HG02938 (cell line): ENCODE data around the gene SHISA5.
"Not testable (repeated sequence)": the region's sequence is repeated elsewhere in the genome, so short reads cannot be mapped to it uniquely, and the experiment has no call there.

Experiments used
- ATAC-seq: cut with Tn5 transposase; IDR thresholded peaks from one replicate; pipeline ENCODE4 v1.9.1; 2021; ENCODE audit warnings: mild to moderate bottlenecking, moderate library complexity; ENCODE audit not compliant: unreplicated experiment

The SHISA5 gene

DNA sequence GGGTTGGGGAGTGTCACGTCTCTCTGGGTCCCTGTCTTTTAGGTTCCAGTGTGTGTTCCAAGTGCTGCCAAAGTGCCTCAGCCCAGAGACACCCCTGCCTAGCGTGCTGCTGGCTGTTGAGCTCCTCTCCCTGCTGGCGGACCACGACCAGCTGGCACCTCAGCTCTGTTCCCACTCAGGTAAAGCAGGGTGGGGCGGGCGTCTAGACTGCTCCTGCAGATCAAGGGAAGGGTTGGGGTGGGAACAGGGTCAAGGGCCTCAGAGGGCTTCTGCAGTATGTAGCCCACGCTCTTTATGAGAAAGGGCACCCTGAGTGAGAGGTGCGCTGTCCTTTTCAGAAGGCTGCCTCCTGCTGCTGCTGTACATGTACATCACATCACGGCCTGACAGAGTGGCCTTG, 40.3 kb downstream of the SHISA5 start:
- no peak for ATAC-seq

DNA sequence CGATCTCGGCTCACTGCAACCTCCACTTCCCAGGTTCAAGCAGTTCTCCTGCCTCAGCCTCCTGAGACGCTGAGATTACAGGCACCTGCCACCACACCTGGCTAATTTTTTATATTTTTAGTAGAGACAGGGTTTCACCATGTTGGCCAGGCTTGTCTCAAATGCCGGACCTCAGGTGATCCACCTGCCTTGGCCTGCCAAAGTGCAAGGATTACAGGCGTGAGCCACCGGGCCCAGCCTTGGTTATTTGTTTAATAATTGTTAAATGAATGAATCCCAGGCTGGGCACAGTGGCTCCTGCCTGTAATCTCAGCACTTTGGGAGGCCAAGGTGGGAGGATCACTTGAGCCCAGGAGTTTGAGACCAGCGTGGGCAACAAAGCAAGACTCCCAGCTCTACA, 42.2 kb downstream of the SHISA5 start:
- not testable (repeated sequence) for ATAC-seq

DNA sequence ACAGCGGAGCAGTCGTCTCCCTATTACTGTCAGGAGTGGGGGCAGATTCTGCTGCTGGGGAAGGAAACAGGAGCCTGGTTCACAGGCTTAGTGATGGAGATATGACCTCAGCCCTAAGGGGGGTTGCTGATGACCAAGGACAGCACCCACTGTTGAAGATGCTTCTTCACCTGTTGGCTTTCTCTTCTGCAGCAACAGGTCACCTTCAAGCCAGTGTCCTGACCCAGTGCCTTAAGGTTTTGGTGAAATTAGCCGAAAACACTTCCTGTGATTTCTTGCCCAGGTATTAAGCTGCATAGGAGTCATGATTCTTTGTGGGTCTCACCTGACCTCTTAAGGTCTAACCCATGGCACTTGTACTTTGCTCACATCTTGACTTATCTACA, 43.5 kb downstream of the SHISA5 start:
- ATAC-seq = no peak

DNA sequence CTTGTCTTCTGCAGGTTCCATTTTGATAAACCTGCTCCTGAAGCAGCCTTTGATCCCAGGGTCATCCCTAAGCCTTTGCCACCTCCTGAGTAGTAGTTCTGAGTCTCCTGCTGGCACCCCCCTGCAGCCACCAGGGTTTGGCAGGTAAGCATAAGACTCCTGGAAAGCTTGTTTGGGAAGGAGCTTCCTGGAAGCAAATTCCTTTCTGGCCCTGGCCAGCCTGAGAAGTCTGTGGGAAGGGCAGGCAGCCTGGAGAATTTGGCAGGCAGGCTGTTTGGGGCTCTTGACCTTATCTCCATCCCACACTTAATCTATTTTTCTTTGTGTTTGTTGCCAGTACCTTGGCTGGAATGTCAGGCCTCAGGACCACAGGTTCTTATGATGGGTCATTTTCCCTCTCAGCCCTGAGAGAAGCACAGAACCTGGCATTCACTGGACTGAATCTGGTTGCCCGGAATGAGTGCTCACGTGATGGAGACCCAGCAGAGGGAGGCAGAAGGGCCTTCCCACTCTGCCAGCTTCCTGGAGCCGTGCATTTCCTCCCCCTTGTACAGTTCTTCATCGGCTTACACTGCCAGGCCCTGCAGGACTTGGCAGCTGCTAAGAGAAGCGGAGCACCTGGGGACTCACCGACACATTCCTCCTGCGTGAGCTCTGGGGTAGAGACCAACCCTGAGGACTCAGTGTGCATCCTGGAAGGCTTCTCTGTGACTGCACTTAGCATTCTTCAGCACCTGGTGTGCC, 44.0 kb downstream of the SHISA5 start:
- ATAC-seq = no peak

DNA sequence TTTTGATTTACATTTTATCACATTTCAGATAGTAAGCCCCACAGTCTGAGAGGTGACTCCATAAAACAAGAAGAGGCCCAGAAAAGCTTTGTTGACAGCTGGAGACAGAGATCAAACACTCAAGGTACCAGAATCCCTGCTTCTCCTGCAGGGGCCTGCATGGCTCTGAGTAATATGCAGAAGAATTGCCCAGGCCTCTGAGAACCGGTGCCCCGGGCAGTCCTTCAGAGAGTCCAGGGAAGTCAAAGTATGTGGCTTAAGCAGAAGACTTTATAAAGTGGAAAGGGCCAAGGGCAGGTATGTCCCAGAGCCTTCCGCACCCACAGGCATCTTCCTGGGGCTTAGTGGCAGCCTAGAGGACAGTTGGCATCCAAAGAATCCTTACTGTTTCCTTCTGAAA, 44.6 kb downstream of the SHISA5 start:
- no peak for ATAC-seq

DNA sequence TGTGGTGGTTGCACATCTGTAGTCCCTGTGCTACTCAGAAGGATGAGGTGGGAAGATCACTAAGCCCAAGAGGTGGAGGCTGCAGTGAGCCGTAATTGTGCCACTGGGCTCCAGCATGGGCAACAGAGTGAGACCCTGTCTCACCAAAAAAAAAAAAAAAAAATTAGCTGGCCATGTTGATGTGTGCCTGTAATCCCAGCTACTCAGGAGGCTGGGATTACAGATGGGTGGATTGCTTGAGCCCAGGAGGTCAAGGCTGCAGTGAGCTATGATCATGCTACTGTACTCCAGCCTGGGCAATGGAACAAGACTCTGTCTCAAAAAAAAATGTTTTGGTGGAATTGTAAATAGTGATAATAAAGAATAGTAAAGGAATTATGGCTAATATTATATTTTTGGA, 47.5 kb downstream of the SHISA5 start:
- no peak for ATAC-seq

DNA sequence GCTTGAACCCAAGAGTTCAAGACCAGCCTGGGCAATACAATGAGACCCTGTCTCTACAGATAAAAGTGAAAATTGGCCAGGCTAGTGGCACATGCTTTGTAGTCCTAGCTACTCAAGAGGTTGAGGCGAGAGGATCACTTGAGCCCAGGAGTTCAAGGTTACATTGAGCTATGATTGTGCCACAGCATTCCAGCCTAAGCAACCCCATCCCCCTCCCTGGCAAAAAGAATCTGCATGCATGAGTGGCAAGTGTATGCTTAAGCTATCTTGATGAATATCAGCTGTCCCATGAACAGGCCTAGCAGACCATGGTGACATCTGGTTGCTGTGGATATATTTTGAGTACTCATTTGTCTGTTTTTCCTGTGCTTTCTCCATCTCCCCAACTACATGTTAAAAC, 52.7 kb downstream of the SHISA5 start:
- ATAC-seq = no peak

DNA sequence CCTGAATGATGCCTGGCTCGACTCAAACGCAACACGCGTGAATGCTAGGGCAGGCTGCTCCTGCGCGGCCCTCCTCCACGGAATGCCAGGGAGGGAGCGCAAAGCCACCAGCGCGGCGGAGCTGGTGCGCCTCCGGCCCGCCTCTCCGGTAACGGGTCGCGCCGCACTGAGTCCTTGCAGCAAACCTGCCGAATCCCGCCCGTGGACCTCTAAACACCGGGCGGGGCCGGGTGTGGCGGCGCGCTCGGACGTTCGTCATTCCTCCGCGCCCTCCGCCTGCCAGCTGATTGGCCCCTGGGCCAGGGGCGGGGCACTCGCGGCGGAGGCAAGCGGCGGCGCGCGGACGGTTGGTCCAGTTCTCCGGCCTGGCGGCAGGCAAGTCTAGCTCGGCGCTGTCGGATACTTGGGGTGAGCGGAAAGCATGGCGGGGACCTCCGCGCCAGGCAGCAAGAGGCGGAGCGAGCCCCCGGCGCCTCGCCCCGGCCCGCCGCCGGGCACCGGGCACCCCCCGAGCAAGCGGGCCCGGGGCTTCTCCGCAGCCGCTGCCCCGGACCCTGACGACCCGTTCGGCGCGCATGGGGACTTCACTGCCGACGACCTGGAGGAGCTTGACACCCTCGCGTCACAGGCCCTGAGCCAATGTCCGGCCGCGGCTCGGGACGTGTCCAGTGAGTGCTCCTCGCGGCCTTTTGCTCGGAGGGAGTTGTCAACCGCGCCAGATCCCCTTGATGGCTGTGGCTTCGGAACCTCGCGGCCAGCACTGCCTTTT, 57.4 kb downstream of the SHISA5 start, which contains the start of gene ATRIP:
ATRIP (plus strand) TSS at position 313 of the 769 bp plus-strand sequence; CDS start at position 422, 109 bp downstream.
- ATAC-seq = peak; percentile 82

DNA sequence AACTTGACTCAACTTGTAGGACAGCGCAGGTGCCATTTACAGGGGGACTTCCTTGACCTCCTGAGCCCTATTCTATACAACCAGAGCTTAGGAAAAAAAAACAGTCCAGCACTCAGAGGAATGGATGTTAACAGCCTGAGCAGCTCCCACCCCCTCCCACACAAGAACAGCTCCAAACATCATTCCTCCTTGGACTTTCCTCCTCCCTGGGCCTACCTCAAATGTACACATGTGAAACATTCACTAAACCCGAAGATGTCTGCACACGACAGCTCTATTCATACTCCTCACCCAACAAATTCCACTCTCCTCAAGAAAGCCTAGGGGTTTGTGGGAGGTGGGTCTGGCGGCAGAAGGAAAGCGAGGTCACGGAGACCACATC, 57.9 kb downstream of the SHISA5 start:
- ATAC-seq = no peak

DNA sequence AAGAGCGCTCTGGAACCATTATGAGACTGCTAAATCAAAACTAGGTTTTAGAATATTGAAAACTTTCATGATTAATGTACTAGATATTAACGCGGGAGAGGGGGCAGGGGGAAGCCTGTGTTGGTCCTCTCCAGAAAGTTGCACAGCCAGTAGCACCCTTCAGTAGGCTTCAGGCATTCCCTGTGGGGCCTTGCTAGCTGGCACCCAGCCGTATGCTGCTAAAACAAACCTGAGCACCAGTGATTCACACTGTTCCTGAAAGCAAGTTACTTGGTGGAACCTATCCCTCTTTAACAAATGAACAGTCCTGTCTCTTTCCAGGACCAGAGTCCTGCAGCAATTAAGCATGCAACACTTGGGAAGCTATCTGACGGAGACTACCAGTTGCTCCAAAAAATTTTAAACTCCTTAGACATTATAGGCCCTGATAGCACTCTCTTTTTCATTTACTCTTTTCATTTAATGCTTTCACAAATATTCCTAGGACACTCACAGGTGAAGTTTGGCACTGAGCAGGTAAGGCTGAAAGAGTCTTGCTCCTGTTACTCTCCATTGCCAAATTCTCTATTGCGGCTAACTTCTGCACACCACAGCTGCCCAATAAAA, 58.6 kb downstream of the SHISA5 start:
- no peak for ATAC-seq

DNA sequence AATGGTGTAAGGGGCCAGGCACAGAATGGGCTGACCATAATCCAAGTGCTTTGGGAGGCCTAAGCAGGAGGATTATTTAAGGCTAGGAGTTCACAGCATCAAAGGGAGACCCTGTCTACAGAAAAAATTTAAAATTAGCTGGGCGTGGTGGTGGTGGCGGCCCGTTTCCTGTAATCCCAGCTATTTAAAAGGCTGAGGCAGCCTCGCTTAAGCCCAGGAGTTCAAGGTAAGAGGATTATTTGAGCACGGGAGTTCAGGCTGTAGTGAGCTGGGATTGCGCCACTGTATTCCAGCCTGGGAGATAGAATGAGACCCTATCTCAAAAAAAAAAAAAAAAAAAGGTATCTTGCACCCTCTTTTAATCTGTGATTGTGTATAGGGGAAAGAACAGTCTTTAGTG, 62.0 kb downstream of the SHISA5 start:
- no peak for ATAC-seq

DNA sequence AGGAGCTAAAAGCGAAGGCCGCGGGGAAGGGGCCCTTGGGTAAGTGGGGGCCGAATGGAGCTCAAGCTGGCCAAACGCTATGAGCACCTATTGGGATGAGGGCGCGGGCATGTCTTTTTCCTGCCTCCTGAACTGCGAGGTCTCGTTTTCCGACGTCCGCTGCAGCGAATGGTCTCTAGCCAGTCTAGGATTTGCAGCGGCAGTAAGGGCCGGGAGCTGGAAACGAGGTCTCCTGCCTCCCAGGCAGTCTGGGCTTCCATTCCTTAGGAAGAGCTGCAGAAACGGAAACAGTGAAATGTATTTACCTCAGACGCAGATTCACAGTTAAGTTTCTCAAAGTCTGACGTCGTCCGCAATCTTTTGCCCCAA, 63.4 kb downstream of the SHISA5 start:
- ATAC-seq = peak; percentile 6

DNA sequence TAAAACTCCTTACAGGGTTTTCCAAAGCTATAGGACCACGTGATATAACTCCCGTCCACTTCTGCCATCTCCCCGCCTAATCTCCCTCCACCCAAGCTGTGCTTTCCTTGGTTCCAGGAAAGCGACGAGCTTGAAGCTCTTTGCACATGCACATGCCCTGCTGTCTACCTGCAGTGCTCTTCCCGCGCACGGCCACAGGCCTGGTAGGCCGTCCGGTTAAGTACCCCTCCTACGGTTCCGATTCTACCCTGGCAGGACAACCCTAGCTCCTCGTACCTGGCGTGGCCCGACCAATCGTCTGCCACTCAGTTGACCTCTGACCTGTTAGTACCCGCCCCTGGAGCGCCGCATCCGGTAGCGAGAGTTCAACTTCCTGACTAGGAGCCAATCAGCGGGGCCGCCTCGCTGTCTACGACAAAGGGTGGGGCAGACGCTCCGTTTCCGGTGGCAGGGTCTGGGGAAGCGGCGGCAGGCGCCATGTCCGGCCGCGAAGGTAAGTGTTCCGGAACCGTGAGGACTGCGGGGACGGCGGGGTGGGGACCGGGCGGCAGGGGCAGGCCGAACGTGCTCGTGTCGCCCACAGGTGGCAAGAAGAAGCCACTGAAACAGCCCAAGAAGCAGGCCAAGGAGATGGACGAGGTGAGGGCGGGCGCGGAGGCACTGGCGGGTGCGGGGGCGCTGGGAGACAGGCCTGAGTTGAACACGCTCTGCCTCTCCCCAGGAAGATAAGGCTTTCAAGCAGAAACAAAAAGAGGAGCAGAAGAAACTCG, 64.0 kb downstream of the SHISA5 start, which contains the start of the genes CCDC51 and TMA7:
CCDC51 (minus strand) TSS at position 300 of the 770 bp plus-strand sequence. CDS start 4,991 bp downstream, outside the sequence.
TMA7 (plus strand) TSS at position 438 of the 770 bp plus-strand sequence; CDS start at position 478, 40 bp downstream.
- peak; percentile 96 for ATAC-seq

DNA sequence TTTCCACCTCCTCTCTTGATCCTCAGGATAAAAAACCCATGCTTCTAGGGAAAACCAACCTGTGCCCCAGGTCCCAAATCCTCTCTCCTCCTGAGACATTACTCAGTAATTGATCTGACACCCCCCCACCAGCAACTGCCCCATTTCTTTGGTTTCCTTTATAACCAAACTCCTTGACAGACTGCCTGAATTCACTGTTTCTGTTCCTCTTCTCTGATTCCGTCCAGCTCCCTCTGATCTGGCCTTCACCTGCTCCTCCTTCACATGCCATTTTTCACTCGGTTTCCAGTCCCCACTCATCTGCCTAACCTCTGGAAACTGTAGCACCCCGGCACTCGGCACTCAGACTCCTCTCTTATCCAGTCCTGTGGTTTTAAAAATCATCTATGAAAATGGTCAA, 66.2 kb downstream of the SHISA5 start:
- no peak for ATAC-seq

DNA sequence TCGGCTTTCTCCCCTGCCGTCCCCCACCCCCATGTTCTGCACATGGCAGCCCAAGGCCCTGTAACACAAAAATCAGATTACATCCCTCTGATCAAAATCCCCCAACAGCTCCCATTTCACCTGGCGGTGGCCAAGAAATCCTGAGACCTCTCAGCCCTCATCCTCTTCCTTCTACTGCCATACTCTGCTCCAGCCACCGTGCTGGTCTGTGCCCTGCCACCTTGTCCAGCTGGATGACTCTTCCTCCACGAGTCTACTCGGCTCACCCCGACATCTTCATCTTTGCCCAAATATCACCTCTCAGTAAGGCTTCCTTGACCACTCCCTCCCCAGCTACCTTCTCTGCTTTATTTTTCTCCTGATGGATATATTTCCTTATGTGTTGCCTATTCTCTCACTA, 67.1 kb downstream of the SHISA5 start:
- no peak for ATAC-seq

DNA sequence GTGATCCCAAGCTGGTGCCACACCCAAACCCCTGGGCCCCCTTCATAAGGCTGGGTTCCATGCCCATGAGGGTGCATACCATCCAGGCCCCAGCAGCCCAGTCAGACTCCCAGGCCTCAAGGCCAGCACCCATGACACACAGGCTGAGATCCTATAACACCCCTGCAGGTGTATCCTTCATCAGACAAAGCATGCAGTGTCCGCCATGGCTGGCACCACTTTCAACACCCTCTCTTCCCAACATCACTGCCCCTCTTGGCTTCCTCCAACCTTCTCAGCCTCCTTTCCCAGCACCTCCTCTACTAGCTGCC, 67.5 kb downstream of the SHISA5 start:
- no peak for ATAC-seq

DNA sequence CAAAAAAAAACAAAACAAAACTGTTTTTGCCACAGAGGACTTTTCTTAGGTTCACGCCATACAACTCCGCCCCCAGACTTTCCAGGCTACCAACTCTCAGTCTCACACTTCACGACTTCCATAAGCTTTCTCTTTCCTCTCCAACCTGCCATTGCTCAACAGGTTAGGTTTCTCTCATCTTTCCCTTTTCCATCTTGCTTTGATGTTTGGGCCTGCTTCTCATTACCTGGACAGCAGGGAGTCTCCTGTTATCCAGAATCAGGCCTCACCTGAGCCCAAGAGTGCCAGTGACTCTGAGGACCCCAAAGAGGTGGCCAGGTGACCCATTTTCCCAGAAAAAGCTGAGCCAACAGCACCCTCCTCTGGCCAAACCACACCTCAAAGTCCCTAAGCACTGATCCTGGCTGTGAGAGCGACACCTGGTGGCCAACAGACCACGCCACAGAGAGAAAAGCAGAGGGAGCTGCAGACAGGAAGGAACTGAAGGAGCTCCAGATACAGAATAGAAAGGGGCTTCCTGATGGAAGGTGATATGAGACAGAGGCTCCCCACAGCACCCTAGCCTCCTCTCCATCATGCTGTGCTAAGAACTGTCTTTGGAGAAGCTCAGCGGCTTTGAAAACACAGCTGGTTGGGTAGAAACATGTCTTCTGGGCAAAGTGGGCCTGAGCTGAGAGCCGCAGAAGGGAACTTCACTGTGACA, 68.0 kb downstream of the SHISA5 start:
- ATAC-seq = no peak

DNA sequence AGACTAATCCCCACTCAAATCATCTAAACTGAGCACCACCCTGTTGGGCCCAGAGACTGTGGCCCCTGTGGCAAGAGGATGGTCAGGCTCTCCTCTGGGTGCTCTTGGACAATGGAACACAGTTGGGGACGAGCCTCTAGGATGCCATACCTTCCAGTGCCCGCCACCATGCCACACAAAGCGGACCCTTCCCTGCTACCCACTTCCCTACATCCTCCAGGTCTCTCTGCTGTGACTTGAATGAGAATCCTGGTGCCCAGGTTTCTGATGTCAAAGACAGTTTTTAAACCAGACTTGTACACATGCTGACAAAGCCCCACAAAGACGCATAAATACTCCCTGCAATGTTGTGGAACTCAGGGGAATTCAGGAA, 68.8 kb downstream of the SHISA5 start:
- no peak for ATAC-seq

DNA sequence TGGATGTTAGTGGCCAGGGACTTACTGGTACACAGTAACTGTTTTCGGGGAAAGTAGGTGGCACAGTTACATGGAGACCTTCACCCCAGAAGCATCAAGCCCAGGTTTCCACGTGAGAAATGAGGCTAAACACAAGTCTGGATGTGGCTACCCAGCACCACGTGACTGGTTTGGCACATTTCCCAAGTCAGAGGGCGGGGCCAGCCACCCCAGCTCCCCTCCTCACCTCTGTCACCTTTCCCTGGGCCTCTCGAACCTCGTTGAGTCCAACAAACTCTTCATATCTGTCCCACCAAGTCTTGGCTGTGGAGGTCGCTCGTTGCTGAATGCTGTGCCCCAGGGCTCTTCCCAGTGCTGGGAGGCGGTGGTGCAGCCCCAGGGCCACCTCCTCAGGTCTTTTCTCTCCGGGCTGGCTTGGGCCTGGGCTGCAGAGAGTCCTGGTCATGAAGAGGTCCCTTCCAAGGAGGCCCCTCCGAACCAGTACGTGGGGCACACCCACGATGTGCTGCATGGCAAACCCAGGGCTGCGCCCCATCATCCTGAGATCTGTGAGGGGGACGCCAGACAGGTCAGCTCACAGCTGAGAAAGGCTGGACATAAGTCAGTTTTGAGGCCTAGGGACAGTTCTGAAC, 69.3 kb downstream of the SHISA5 start:
- ATAC-seq = no peak

DNA sequence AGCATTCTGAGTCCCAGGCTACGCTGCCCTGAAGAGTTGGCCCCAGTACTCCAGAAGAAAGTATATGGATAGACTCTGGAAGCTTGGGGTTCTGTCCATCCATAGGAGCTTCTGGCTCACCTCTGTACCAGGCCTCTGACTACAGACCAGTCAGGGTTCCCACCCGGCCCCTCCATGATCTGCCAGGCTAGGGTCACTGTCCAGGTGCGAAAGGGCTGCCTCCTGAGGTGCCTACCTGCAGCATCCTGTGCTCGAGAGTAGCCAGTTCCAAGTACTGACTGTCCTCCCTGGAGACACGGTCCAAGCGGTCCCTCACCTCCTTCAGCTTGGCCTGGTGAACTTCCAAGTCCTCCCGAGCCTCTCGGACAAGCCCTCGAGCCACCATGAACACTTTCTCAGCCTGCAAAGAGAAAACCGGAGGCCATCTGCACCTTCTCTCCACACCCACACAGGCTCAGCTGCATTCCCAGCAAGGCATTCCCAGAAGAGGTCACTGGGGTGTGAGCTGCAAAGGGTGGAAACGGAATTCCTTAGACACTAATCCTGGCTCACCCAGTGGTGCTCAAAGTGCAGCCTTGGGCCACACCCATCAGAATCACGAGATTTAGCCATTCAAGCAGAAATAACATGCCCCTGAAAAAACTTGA, 70.4 kb downstream of the SHISA5 start:
- no peak for ATAC-seq
